Measurements from ENCODE around the gene IRF8. TPM values are rescaled to one million over a fixed set of nuclear protein-coding genes. Genes with fewer than 3 reads are reported as not detected.

Gene IRF8
- polyA plus RNA-seq, 1 experiment = not detected

- CTCF ChIA-PET = interaction anchor here (1.3 kb wide), 1 partner anchor 72 kb away, joined by 3 read pairs; no protein-coding TSS in a partner anchor
- peaks cover 23% of the 10 kb centered on the region for H3K27me3 ChIP-seq (ENCODE audit: control insufficient read depth, insufficient read depth, low read length)
These were observed 9.5 kb downstream of the IRF8 start for GRCh38 chr16:85908444-85908843.

GRCh38 chr16:85908889-85909589, 10.1 kb downstream of the IRF8 start:
- ChIA-PET CTCF (interaction anchor here (1.3 kb wide), 1 partner anchor 71 kb away, joined by 3 read pairs; no protein-coding TSS in a partner anchor), POLR2A (no interaction called here)
- Histone ChIP-seq H3K27me3 (ENCODE audit: control insufficient read depth, insufficient read depth, low read length) (peaks cover 20% of the 10 kb centered on the region), H3K4me3 (ENCODE audit: low read depth, low read length) (no peak overlapping the region), H3K36me3 (ENCODE audit: control insufficient read depth, insufficient read depth, low read length) (no peaks in the 10 kb centered on the region)
- no peak for DNase-seq (ENCODE audit: low read depth)
- no peak for TF ChIP-seq CTCF (IDR thresholded peaks at IDR 0.05; ENCODE audit: insufficient read depth, low read depth, low read length)

More at GRCh38 chr16:85908444-85908843, 9.5 kb downstream of the IRF8 start:
- no peak for TF ChIP-seq CTCF (IDR thresholded peaks at IDR 0.05; ENCODE audit: insufficient read depth, low read depth, low read length)
- H3K4me3 ChIP-seq (ENCODE audit: low read depth, low read length) = no peak overlapping the region
- POLR2A ChIA-PET = no interaction called here
- DNase-seq (ENCODE audit: low read depth) = no peak
- no peaks in the 10 kb centered on the region for H3K36me3 ChIP-seq (ENCODE audit: control insufficient read depth, insufficient read depth, low read length)

GRCh38 chr16:85909932-85910853, 11.2 kb downstream of the IRF8 start:
- ChIA-PET POLR2A (no interaction called here), CTCF (interaction anchor here (1.3 kb wide), 1 partner anchor 70 kb away, joined by 3 read pairs; no protein-coding TSS in a partner anchor)
- Histone ChIP-seq H3K27me3 (ENCODE audit: control insufficient read depth, insufficient read depth, low read length) (peaks cover 21% of the 10 kb centered on the region), H3K4me3 (ENCODE audit: low read depth, low read length) (no peak overlapping the region), H3K36me3 (ENCODE audit: control insufficient read depth, insufficient read depth, low read length) (no peaks in the 10 kb centered on the region)
- TF ChIP-seq CTCF (IDR thresholded peaks at IDR 0.05; ENCODE audit: insufficient read depth, low read depth, low read length) = no peak
- DNase-seq (ENCODE audit: low read depth) = no peak

- H3K27me3 ChIP-seq (ENCODE audit: control insufficient read depth, insufficient read depth, low read length) = peaks cover 23% of the 10 kb centered on the region
- H3K36me3 ChIP-seq (ENCODE audit: control insufficient read depth, insufficient read depth, low read length) = no peaks in the 10 kb centered on the region
- CTCF ChIA-PET = no interaction called here
- POLR2A ChIA-PET = no interaction called here
- DNase-seq (ENCODE audit: low read depth) = no peak
- no peak overlapping the region for H3K4me3 ChIP-seq (ENCODE audit: low read depth, low read length)
- no peak for TF ChIP-seq CTCF (IDR thresholded peaks at IDR 0.05; ENCODE audit: insufficient read depth, low read depth, low read length)
These were observed 11.9 kb downstream of the IRF8 start for GRCh38 chr16:85910854-85911247.
